Gastroesophageal sphincter (tissue), 4 donors: ENCODE results near the gene GMPR2. TPM values are rescaled to one million over a fixed set of nuclear protein-coding genes. Genes with fewer than 3 reads are reported as not detected.

ENCODE experiments used
- ATAC-seq: fragments of 150-250 bp; one replicate; pipeline ENCODE4 v1.9.1; 2016; ENCODE audit warnings: mild to moderate bottlenecking, moderate library complexity
- H3K27ac ChIP-seq, 4 donors: fragments of 200-600 bp; sonication (generic) in 3 of 4; 1 replicate in 3 of 4; 2 replicates in 1 of 4; pipeline ENCODE4 v1.5.1; 2016 to 2019
- H3K27me3 ChIP-seq: fragments of 200-600 bp; sonication (generic); one replicate; pipeline ENCODE4 v1.5.1; 2019
- H3K36me3 ChIP-seq, 2 donors: fragments of 200-600 bp; sonication (generic); one replicate each; pipeline ENCODE4 v1.5.1; 2019; ENCODE audit warnings: control low read depth in 1 of 2
- H3K4me1 ChIP-seq, 3 donors: fragments of 200-600 bp; sonication (generic); 1 replicate in 2 of 3; 2 replicates in 1 of 3; pipeline ENCODE4 v1.5.1; 2016 to 2019; ENCODE audit warnings: control low read depth in 2 of 3
- H3K4me3 ChIP-seq, 2 donors: fragments of 200-600 bp; sonication (generic); one replicate each; pipeline ENCODE4 v1.5.1; 2019; ENCODE audit warnings: mild to moderate bottlenecking in 1 of 2, moderate library complexity in 1 of 2
- H3K9me3 ChIP-seq, 3 donors: fragments of 200-600 bp; sonication (generic); one replicate each; pipeline ENCODE4 v1.5.1; 2017 to 2019; ENCODE audit warnings: control low read depth in 2 of 3
- EP300 ChIP-seq: sonication (generic); formaldehyde crosslinking; IDR thresholded peaks from one replicate; pipeline ENCODE4 v1.6.1; 2017; ENCODE audit warnings: antibody characterized with exemption, mild to moderate bottlenecking
- POLR2A ChIP-seq, 2 donors: fragments of 450-650 bp; IDR thresholded peaks; one replicate each; pipeline ENCODE4 v1.6.1; 2017; ENCODE audit warnings: antibody characterized with exemption in 2 of 2, mild to moderate bottlenecking in 2 of 2, moderate library complexity in 1 of 2
- POLR2AphosphoS5 ChIP-seq: sonication (generic); formaldehyde crosslinking; IDR thresholded peaks from one replicate; pipeline ENCODE4 v1.6.1; 2017; ENCODE audit warnings: antibody characterized with exemption
- WGBS, 2 donors: methylation state at CpG; one replicate each; pipeline ENCODE4 v1.1.5; 2018; ENCODE audit warnings: low coverage in 1 of 2; 5-methylcytosine and 5-hydroxymethylcytosine counted together
- total RNA-seq, 4 donors: library from RNA; depleted of rRNA; stranded (reverse); fragments of >200 nt; gene quantifications; one replicate each; pipeline ENCODE4 v1.1.0, GENCODE V29; 2016
- TF ChIP-seq, protein P1 (sequence below), 4 experiments: fragments of 200-600 bp in 2 of 4; fragments of 450-650 bp in 2 of 4; sonication (generic) in 1 of 4; IDR thresholded peaks; one replicate each; pipeline ENCODE4 v1.5.1; 2017 to 2019; ENCODE audit warnings: antibody characterized with exemption in 4 of 4, mild to moderate bottlenecking in 2 of 4, moderate library complexity in 2 of 4

Gene GMPR2
- total RNA-seq, 4 donors from 2014 or later, result 46.0 to 70.5 (median 59.8) TPM

DNA sequence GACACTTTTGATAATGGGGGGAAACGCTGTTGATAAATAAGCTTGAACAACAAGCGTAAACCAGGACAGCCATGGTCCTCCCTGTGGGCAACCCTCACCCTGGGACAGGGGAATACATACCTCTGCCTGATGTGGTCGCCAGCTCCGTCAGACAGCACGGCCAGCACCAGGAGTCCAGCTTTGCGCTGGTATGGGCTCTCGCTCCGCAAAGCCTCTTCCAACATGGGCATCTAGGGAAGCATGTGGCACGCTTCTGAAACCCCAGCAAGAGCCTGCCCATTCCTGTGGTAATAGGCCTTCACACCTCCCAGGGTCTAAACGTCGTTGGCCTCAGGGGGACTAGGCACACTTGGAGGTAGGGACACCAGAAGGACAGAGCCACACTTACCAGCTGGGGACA is 47.0 kb upstream of the GMPR2 start:
- H3K4me3 ChIP-seq, result no peak overlapping the region
- no peaks in the 10 kb centered on the region for H3K27me3 ChIP-seq
- TF ChIP-seq POLR2AphosphoS5, result no peak
- no peak for TF ChIP-seq EP300
- TF ChIP-seq, protein P1, sequence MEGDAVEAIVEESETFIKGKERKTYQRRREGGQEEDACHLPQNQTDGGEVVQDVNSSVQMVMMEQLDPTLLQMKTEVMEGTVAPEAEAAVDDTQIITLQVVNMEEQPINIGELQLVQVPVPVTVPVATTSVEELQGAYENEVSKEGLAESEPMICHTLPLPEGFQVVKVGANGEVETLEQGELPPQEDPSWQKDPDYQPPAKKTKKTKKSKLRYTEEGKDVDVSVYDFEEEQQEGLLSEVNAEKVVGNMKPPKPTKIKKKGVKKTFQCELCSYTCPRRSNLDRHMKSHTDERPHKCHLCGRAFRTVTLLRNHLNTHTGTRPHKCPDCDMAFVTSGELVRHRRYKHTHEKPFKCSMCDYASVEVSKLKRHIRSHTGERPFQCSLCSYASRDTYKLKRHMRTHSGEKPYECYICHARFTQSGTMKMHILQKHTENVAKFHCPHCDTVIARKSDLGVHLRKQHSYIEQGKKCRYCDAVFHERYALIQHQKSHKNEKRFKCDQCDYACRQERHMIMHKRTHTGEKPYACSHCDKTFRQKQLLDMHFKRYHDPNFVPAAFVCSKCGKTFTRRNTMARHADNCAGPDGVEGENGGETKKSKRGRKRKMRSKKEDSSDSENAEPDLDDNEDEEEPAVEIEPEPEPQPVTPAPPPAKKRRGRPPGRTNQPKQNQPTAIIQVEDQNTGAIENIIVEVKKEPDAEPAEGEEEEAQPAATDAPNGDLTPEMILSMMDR (IDR thresholded peaks at IDR 0.05), result no peak
- TF ChIP-seq POLR2A (IDR thresholded peaks at IDR 0.05), result no peak
- peaks cover 0 to 21% (median 10%) of the 10 kb centered on the region in 3 donors for H3K4me1 ChIP-seq
- ATAC-seq, result no peak
- 60 to 91% methylated on average over 1 to 5 of the region's 11 CpGs for WGBS, 2 donors
- H3K27ac ChIP-seq, result no peak overlapping the region
- no peaks in the 10 kb centered on the region for H3K9me3 ChIP-seq
- H3K36me3 ChIP-seq, result peaks cover 0 to 70% of the 10 kb centered on the region in 2 donors

DNA sequence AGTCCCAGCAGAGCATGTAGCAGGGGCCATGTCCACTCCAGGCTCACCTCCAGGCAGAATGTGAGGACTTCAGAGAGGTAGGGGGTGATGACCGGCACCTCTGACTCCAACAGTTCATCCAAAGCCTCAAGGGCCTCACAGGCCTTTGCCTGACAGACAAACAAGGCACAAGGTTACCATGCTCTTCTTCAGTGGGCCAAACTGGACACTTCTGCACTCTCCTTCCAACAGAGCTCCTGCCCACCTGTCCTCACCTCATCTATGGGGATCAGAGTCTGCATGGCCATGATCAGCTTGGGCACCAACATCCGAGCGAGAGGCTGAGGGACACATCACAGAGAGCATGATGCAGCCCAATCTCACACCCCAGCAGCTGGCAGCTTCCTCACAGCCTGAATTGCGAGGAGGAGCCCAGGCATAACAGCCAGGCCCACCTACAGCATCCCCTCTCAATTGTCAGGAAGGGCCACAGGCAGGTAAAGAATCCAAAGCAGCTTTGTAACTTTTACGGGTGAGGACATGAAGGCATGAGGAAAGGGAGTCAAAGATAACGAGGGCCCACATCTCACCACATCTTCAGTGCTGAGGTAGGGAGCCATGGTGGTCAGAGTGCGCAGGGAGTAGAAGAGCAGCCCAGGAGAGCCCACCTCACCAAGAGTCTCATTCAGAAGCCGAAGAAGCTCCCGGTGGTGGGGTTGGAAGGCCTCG is 45.7 kb upstream of the GMPR2 start:
- no peak for ATAC-seq

DNA sequence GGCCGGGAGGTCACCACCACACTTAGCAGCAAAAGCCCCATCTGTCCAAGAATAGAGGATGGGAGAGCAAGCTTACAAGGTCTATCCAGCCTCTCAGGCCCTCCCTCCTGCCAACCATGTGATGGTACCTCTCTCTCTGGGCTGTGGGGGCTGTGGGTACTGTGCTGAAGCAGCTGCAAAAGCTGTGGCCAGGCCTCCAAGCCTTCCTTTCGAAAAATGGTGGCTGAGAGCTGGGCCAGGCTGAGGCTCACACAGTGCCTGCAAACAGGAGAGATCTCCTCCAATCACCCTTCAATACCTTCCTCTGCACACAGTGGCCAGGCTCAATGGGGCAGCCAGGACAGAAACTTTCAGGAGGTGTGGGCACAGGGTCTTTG is 45.2 kb upstream of the GMPR2 start:
- no peak for ATAC-seq
- Histone ChIP-seq H3K9me3 (no peaks in the 10 kb centered on the region), H3K4me1 (peaks cover 0 to 28% (median 10%) of the 10 kb centered on the region in 3 donors), H3K4me3 (peak overlapping the region in 1 of 2 donors; percentile 77), H3K36me3 (peaks cover 0 to 70% of the 10 kb centered on the region in 2 donors), H3K27ac (peak overlapping the region in 3 of 4 donors; percentile 72 to 83 (median 81)), H3K27me3 (no peaks in the 10 kb centered on the region)
- TF ChIP-seq, protein P1 (IDR thresholded peaks at IDR 0.05), result no peak
- TF ChIP-seq EP300 (no peak), POLR2A (IDR thresholded peaks at IDR 0.05) (no peak), POLR2AphosphoS5 (no peak)
- 100% methylated on average over 1 of the region's 2 CpGs; no CpG with 5 or more reads in 1 of the 2 donors for WGBS, 2 donors

More for the DNA sequence above, 45.7 kb upstream of the GMPR2 start:
- Histone ChIP-seq H3K36me3 (peaks cover 0 to 70% of the 10 kb centered on the region in 2 donors), H3K27me3 (no peaks in the 10 kb centered on the region), H3K4me3 (no peak overlapping the region), H3K9me3 (no peaks in the 10 kb centered on the region), H3K27ac (no peak overlapping the region), H3K4me1 (peaks cover 0 to 22% (median 10%) of the 10 kb centered on the region in 3 donors)
- 80 to 97% methylated on average over 1 to 6 of the region's 10 CpGs for WGBS, 2 donors
- TF ChIP-seq EP300, result no peak
- TF ChIP-seq, protein P1 (IDR thresholded peaks at IDR 0.05), result no peak
- no peak for TF ChIP-seq POLR2A (IDR thresholded peaks at IDR 0.05)

DNA sequence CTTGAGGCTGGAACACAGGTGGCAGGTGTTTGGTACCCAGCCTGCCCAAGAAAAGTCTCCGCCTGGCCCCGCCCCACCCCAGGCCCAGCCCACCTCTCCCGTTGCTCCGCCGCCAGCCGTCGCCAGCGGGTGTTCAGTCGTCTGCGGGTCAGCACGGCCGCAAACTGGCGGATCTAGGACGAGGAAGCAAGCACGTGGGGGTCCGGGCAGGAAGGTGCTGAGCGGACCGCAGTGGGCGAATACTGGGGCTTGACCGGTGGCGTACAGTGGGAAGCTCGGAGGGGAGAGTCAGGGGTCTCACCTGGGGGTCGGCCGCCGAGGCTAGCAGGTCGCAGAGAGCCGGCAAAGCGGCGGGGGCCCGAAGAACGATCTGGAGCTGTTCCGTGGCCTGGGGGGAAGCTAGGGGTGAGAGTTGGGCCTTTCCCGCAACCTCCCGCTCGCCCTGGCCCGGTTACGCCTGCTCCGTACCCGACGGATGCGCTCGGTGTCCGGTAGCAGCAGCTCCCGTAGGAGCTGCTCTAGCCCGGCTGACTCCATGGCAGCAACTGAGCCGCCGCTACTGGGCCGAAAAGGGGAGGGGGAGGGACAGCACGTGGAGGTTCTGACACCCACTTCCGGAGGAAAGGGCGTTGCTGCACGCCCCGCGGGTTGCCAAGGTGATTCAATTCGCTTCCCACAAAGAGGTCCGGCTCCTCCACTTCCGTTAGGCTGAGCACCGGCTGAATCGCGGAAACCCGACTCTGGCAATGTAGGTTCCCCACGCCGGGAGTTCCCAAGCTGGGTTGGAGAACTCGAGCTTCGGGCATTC is 44.3 kb upstream of the GMPR2 start, which contains the start of gene IPO4:
Gene IPO4, minus strand, starts transcription at position 566 of the 808 bp plus-strand sequence. Its CDS starts 29 bp downstream, at position 537.
- TF ChIP-seq POLR2A (IDR thresholded peaks at IDR 0.05) (peak; percentile 45 to 58), POLR2AphosphoS5 (peak; percentile 82)
- TF ChIP-seq, protein P1 (IDR thresholded peaks at IDR 0.05), result no peak
- peak; percentile 97 for ATAC-seq
- Histone ChIP-seq H3K4me3 (peak within 1 kb of the TSS; percentile 57 to 77), H3K9me3 (no peaks in the 10 kb centered on the region), H3K27me3 (no peaks in the 10 kb centered on the region), H3K4me1 (peaks cover 0 to 28% (median 10%) of the 10 kb centered on the region in 3 donors), H3K27ac (peak within 1 kb of the TSS; percentile 2 to 83 (median 76)), H3K36me3 (peaks cover 0 to 70% of the 10 kb centered on the region in 2 donors)
- WGBS, 2 donors, result 2% methylated on average over 7 of the region's 65 CpGs; no CpG with 5 or more reads in 1 of the 2 donors
